Trophoblast cell (in vitro differentiated cells and primary cell): ENCODE results near the gene MRPS24.

Source experiments
- DNase-seq, 2 donors: peaks; one replicate each; pipeline ENCODE4 v3.0.0-alpha.2; 2016
- H2AFZ ChIP-seq: 2 replicates; pipeline ENCODE4 v1.6.1; 2013; ENCODE audit warnings: low read length, moderate library complexity, mild to moderate bottlenecking; ENCODE audit not compliant: insufficient read depth, poor library complexity
- H2AK5ac ChIP-seq: 2 replicates; pipeline ENCODE4 v1.6.1; 2013; ENCODE audit warnings: mild to moderate bottlenecking, low read length
- H2BK120ac ChIP-seq: 2 replicates; pipeline ENCODE4 v1.6.1; 2013; ENCODE audit warnings: low read length, mild to moderate bottlenecking, moderate library complexity; ENCODE audit not compliant: insufficient read depth, poor library complexity
- H2BK12ac ChIP-seq: 2 replicates; pipeline ENCODE4 v1.6.1; 2013; ENCODE audit warnings: mild to moderate bottlenecking, low read length, moderate library complexity
- H2BK5ac ChIP-seq: 2 replicates; pipeline ENCODE4 v1.6.1; 2013; ENCODE audit warnings: low read length, low read depth, moderate library complexity, mild to moderate bottlenecking; ENCODE audit not compliant: poor library complexity
- H3K14ac ChIP-seq: 2 replicates; pipeline ENCODE4 v1.6.1; 2013; ENCODE audit warnings: mild to moderate bottlenecking, low read length
- H3K18ac ChIP-seq: 2 replicates; pipeline ENCODE4 v1.6.1; 2013; ENCODE audit warnings: mild to moderate bottlenecking, low read length
- H3K23ac ChIP-seq: 2 replicates; pipeline ENCODE4 v1.6.1; 2013; ENCODE audit warnings: low read length
- H3K27ac ChIP-seq: 2 replicates; pipeline ENCODE4 v1.5.1; 2013; ENCODE audit warnings: low read depth, mild to moderate bottlenecking, inconsistent platforms, low read length, moderate library complexity
- H3K27me3 ChIP-seq: 2 replicates; pipeline ENCODE4 v1.6.1; 2013; ENCODE audit warnings: inconsistent platforms, mild to moderate bottlenecking, low read length, moderate library complexity; ENCODE audit not compliant: insufficient read depth
- H3K36me3 ChIP-seq, 2 experiments: 1 replicate in 1 of 2; 2 replicates in 1 of 2; pipeline ENCODE4 v1.6.1; 2013; ENCODE audit warnings: low read length in 2 of 2, mild to moderate bottlenecking in 2 of 2, moderate library complexity in 1 of 2; ENCODE audit not compliant: insufficient read depth in 2 of 2, control insufficient read depth in 1 of 2
- H3K4ac ChIP-seq: 2 replicates; pipeline ENCODE4 v1.6.1; 2013; ENCODE audit warnings: low read depth, mild to moderate bottlenecking, low read length, moderate library complexity
- H3K4me1 ChIP-seq, 2 experiments: 1 replicate in 1 of 2; 2 replicates in 1 of 2; pipeline ENCODE4 v1.6.1; 2013; ENCODE audit warnings: low read length in 2 of 2, mild to moderate bottlenecking in 2 of 2, moderate library complexity in 1 of 2; ENCODE audit not compliant: insufficient read depth in 2 of 2, control insufficient read depth in 1 of 2
- H3K4me2 ChIP-seq: 2 replicates; pipeline ENCODE4 v1.6.1; 2013; ENCODE audit warnings: inconsistent platforms, mild to moderate bottlenecking, low read length, moderate library complexity
- H3K4me3 ChIP-seq: 2 replicates; pipeline ENCODE4 v1.5.1; 2013; ENCODE audit warnings: mild to moderate bottlenecking, low read depth, low read length, inconsistent platforms
- H3K79me1 ChIP-seq: one replicate; pipeline ENCODE4 v1.6.1; 2013; ENCODE audit warnings: low read length
- H3K79me2 ChIP-seq: 2 replicates; pipeline ENCODE4 v1.6.1; 2013; ENCODE audit warnings: low read length, mild to moderate bottlenecking; ENCODE audit not compliant: control insufficient read depth, insufficient read depth, poor library complexity
- H3K9ac ChIP-seq: 2 replicates; pipeline ENCODE4 v1.6.1; 2013; ENCODE audit warnings: mild to moderate bottlenecking, low read length
- H3K9me3 ChIP-seq: 2 replicates; pipeline ENCODE4 v1.6.1; 2013; ENCODE audit warnings: low read depth, mild to moderate bottlenecking, control low read depth, inconsistent platforms, low read length; ENCODE audit not compliant: insufficient read depth
- H4K12ac ChIP-seq: 2 replicates; pipeline ENCODE4 v1.6.1; 2013; ENCODE audit warnings: low read depth, mild to moderate bottlenecking, low read length, moderate library complexity
- H4K8ac ChIP-seq: 2 replicates; pipeline ENCODE4 v1.6.1; 2013; ENCODE audit warnings: low read depth, mild to moderate bottlenecking, low read length, moderate library complexity
- H4K91ac ChIP-seq: one replicate; pipeline ENCODE4 v1.6.1; 2013; ENCODE audit warnings: low read depth, mild to moderate bottlenecking, low read length, moderate library complexity
- WGBS: extraction: QIAGEN DNeasy Blood & Tissue Kit; methylation state at CpG from one replicate; pipeline ENCODE4 v1.1.7; 2013; ENCODE audit warnings: missing lambda C conversion rate; ENCODE audit not compliant: insufficient read length, insufficient coverage; ENCODE audit errors: extremely low coverage; 5-methylcytosine and 5-hydroxymethylcytosine counted together

MRPS24 gene

DNA sequence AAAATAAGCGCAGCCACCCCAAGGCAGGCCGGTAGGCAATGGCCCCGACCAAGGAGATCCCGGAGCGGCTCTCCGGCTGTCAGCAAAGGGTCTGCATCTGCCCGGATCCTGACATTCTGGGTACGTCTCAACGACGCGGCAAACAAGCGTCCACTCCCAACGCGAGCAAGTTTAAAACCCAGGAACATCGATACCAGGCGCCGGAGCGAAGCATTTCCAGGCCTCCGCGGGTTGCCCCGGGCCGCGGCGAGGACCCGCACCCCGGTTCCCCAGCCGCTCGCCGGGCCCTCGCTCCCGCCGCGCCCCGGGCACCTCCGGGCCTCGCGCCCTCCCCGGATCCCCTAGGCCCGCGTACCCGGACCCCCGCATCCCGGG is 36.6 kb upstream of the MRPS24 start:
- Histone ChIP-seq H4K91ac (peak overlapping the region; percentile 85), H2BK120ac (peak overlapping the region; percentile 20), H3K79me2 (peaks cover 5% of the 10 kb centered on the region), H3K79me1 (peaks cover 2% of the 10 kb centered on the region), H3K27ac (no peak overlapping the region), H3K4me3 (peak overlapping the region; percentile 73), H3K36me3 (no peaks in the 10 kb centered on the region), H3K4ac (peak overlapping the region; percentile 66), H3K23ac (no peak overlapping the region), H2BK12ac (no peak overlapping the region), H3K4me2 (peak overlapping the region; percentile 49), H3K14ac (peak overlapping the region; percentile 53), H3K18ac (peak overlapping the region; percentile 72), H3K9ac (peak overlapping the region; percentile 71), H4K8ac (peak overlapping the region; percentile 98), H3K4me1 (peaks cover 0 to 4% of the 10 kb centered on the region in 2 experiments), H4K12ac (no peak overlapping the region), H3K9me3 (no peaks in the 10 kb centered on the region), H3K27me3 (no peaks in the 10 kb centered on the region), H2BK5ac (no peak overlapping the region), H2AFZ (peak overlapping the region; percentile 80), H2AK5ac (no peak overlapping the region)
- peak; percentile 35 to 54 for DNase-seq
- no CpG with 5 or more reads among the region's 43 CpGs for WGBS

DNA sequence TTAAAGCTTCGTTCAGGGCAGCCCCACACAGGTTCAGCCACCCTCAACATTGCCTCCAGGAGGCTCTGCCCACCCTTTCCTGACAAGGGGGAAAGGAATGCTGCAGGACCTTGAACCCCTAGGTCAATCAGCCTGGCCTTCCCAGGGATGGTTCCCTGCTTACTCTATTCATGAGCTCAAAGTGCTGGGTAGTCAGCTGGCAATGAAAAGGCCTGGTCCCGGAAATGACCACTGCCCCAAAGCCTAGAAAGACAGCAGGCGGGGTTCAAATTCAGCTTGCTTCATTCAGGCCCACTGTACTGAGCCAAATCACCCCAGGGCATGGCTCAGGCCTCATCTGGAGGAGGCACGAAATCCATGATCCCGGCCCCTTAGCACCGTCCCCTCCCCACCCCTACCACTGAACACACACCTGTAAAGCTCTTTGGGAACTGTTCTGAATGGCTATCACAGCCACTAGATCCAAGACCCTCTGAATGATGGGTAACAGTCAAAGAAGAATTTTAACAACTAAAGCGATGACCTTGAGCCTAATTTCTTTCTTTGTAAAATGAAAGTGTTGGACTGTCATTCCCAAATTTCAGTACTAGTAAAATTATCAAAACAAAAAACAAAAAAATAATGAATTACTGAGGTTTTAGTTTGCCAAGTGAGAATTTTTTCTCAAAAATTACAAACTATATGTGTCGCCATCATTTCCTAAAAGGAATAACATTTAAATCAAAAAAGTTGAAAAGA is 36.1 kb upstream of the MRPS24 start:
- DNase-seq = peak; percentile 76 to 78
- Histone ChIP-seq H2BK12ac (no peak overlapping the region), H4K12ac (no peak overlapping the region), H2BK5ac (no peak overlapping the region), H3K79me1 (peaks cover 2% of the 10 kb centered on the region), H3K27me3 (no peaks in the 10 kb centered on the region), H3K23ac (no peak overlapping the region), H3K14ac (no peak overlapping the region), H3K4me1 (peaks cover 0 to 4% of the 10 kb centered on the region in 2 experiments), H2AFZ (no peak overlapping the region), H3K79me2 (peaks cover 5% of the 10 kb centered on the region), H2AK5ac (no peak overlapping the region), H2BK120ac (no peak overlapping the region), H3K4ac (no peak overlapping the region), H4K91ac (peak overlapping the region; percentile 85), H3K9ac (no peak overlapping the region), H3K9me3 (no peaks in the 10 kb centered on the region), H3K4me2 (peak overlapping the region; percentile 49), H4K8ac (no peak overlapping the region), H3K27ac (no peak overlapping the region), H3K18ac (no peak overlapping the region), H3K4me3 (no peak overlapping the region), H3K36me3 (no peaks in the 10 kb centered on the region)
- WGBS = no CpG with 5 or more reads among the region's 8 CpGs

DNA sequence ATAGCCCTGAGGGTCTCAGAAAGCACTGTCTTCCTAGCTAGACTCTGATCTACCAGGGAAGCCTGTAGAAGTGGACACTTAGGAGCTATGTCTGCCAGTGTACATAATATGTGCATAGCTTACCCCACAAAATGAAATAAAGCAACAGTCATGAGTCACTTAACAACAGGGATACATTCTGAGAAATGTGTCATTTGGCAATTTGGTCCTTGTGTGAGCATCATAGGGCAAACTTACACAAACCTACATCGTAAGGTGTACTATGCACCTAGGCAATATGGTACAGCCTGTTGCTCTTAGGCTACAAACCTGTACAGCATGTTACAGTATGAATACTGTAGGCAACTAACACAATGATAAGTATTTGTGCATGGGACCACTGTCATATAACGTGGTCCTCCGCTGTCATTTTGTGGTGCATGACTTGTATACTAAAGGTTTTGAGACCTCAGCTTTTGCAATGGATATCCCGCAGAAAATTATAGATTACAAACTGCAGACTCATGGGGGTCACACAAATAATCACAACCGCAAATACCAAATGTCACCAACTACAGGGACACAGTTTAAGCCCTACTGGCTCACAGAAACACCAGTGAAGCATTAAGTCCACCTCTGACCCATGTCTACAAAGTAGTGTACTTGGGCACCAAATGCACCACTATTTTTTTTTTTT is 35.4 kb upstream of the MRPS24 start:
- Histone ChIP-seq H3K23ac (no peak overlapping the region), H4K12ac (no peak overlapping the region), H2BK12ac (no peak overlapping the region), H2AFZ (no peak overlapping the region), H3K27ac (no peak overlapping the region), H3K4me1 (peaks cover 0 to 4% of the 10 kb centered on the region in 2 experiments), H3K79me1 (peaks cover 2% of the 10 kb centered on the region), H3K4me3 (no peak overlapping the region), H3K14ac (no peak overlapping the region), H3K9ac (no peak overlapping the region), H2BK120ac (no peak overlapping the region), H3K36me3 (no peaks in the 10 kb centered on the region), H3K4me2 (peak overlapping the region; percentile 33), H3K4ac (no peak overlapping the region), H2BK5ac (no peak overlapping the region), H2AK5ac (no peak overlapping the region), H4K8ac (no peak overlapping the region), H3K79me2 (peaks cover 5% of the 10 kb centered on the region), H4K91ac (no peak overlapping the region), H3K27me3 (no peaks in the 10 kb centered on the region), H3K18ac (no peak overlapping the region), H3K9me3 (no peaks in the 10 kb centered on the region)
- no CpG with 5 or more reads among the region's 5 CpGs for WGBS
- DNase-seq = peak in 1 of 2 donors; percentile 51

DNA sequence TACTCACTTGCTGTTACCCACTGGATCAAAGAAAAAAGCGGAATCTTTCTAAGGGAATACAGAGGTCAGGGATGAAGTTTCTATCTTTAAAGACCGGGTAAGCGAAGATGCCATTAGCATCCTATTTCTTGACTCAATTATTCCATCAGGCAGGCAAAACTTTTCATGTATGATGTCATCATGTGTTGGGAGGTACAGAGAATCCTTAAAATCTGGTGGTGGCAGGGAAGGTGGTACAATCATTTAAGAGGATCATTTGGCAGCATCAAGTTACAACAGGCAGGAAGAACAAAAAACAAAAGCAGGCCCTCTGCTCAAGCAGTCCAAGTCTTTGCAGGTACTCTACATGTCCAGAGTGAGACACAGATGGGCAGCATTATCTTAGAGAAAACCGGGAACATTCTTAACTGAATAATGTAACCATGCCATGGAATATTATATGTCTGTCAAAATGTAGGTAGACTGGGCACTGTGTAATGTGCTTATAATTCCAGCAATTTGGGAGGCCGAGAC is 33.3 kb upstream of the MRPS24 start:
- H4K8ac ChIP-seq = no peak overlapping the region
- no peak overlapping the region for H3K9ac ChIP-seq
- no peak overlapping the region for H2AFZ ChIP-seq
- H2AK5ac ChIP-seq = no peak overlapping the region
- no peak overlapping the region for H3K23ac ChIP-seq
- H3K18ac ChIP-seq = no peak overlapping the region
- peaks cover 2% of the 10 kb centered on the region for H3K79me1 ChIP-seq
- H3K4me1 ChIP-seq = peaks cover 0 to 4% of the 10 kb centered on the region in 2 experiments
- H4K91ac ChIP-seq = no peak overlapping the region
- no peak overlapping the region for H3K27ac ChIP-seq
- no peaks in the 10 kb centered on the region for H3K9me3 ChIP-seq
- no peak overlapping the region for H3K4me2 ChIP-seq
- no peaks in the 10 kb centered on the region for H3K27me3 ChIP-seq
- no peak overlapping the region for H3K14ac ChIP-seq
- DNase-seq = no peak
- no peak overlapping the region for H2BK120ac ChIP-seq
- no peak overlapping the region for H2BK12ac ChIP-seq
- no peak overlapping the region for H4K12ac ChIP-seq
- no peak overlapping the region for H3K4me3 ChIP-seq
- H3K79me2 ChIP-seq = peaks cover 5% of the 10 kb centered on the region
- no peak overlapping the region for H3K4ac ChIP-seq
- WGBS = no CpG with 5 or more reads among the region's 5 CpGs
- no peak overlapping the region for H2BK5ac ChIP-seq
- H3K36me3 ChIP-seq = no peaks in the 10 kb centered on the region
